ENCODE measurements around the gene SMIM44.
"Not testable (repeated sequence)": the region's sequence is repeated elsewhere in the genome, so short reads cannot be mapped to it uniquely, and the experiment has no call there.

The SMIM44 gene

DNA sequence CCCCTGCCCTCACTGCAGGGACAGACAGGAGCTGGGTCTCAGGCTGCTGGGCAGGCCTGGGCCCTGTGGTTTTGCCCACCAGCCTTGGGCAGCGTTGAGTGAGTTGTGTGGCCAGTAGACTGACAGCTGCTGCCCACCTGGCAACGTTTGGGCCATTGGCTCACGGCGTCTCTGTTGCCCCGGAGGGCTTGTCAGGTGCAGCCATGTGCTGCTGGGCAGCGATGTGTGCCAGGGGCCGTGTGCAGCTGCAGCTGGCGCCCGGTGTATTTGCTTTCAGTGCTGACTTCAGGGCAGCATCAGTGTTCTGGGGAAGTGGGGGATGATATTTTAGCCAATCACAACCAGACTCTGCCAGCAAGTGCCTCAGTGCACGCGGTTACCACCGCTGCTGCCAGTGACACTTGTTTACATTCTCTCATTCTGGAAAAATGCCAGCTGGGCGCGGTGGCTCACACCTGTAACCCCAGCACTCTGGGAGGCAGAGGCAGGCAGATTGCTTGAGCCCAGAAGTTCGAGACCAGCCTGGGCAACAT is 33.5 kb upstream of the SMIM44 start:
- peak; percentile 25 for DNase-seq

- DNase-seq = no peak
These were observed 32.7 kb upstream of the SMIM44 start for GRCh38 chr19:3515891-3516422.

DNA sequence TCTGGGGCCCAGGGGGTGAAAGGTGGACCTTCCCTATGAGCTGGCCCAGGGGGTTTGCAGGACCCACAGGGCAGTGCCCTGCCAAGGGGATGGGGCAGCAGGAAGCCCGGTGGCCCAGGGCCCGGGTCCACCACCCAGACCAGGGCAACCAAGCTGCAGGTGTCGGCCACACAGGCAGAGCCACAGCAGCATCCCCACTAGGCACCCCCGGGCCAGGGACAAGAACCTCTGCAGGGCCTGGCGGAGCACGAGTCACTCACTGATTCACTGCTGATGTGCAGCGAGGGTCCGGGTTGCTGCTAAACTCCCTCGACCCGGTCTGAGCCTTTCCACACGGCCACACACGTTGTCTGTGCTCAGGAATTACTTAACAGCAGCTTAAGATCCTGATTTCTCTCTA is 31.7 kb upstream of the SMIM44 start:
- DNase-seq = no peak

DNA sequence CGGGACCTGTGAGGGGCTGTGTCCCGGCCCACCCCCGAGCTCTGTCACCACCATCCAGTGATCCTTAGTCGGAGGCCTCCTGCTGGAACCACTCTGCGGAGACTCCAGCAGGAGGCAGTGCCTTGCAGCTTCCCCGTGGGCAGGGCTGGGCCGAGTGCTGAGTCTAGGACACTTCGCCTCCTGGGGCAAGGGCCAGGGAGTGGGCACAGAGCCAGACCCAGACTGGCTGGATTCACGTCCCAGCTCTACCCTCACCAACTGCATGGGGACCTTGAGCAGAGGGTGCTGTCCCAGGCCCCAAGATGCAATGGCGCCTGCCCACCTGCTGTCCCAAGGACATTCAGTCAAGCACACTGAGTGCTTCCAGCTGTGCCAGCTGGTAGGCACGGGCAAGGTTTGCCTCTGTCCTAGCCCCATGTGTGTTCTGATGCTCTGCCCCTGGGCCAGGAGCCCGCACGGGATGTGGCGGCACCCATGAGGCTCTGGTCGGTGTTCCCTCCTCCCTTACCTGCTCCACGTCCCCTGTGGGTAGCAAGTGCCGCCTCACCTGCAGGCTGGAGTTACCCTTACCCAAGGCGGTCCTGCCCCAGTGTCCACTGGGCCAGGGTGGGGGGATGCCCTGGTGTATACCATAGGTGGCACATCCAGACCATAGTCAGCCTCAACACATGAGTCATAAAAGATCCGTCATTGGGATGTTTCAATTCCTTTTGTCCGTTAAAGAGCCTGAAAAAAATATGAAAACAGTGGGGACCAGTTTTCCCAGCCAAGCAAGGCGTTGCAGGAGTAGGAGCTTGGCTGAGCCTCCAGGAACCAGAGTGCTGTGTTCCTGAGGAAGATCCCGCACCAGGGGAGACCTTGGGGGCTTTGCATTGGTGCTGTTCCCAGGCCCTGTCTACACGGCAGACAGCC is 30.2 kb upstream of the SMIM44 start:
- no peak for DNase-seq

DNA sequence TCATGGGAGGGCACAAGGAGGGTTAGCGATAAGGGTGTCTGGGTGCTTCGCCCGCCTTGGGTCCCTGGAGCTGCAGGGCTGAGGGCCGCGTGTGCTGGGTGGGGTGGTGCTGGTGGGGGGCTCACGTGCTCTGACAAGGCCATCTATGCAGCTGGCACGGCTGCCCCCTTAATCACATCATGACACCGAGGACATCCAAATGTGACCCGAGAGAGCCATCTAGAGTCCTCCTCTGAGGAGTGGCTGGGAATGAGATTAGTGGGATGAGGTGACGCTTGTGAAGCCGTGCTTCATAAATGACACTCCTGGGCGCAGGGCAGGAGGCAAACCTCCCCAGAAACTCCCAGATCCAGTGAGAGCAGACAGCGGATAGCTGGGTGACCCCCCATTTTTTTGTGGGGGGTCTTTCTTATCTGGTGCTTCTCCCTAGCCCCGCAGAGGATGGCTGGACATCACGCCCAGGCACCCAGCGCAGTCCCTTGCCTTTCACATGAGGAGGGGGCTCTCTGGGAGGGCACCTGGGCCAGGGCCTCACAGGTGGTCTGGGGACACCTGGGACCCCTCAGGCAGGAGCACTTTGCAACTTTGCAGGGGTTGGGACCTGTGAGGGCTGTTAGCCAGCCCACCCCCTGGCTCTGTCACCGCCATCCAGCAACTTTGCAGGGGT is 29.5 kb upstream of the SMIM44 start:
- DNase-seq = no peak

DNA sequence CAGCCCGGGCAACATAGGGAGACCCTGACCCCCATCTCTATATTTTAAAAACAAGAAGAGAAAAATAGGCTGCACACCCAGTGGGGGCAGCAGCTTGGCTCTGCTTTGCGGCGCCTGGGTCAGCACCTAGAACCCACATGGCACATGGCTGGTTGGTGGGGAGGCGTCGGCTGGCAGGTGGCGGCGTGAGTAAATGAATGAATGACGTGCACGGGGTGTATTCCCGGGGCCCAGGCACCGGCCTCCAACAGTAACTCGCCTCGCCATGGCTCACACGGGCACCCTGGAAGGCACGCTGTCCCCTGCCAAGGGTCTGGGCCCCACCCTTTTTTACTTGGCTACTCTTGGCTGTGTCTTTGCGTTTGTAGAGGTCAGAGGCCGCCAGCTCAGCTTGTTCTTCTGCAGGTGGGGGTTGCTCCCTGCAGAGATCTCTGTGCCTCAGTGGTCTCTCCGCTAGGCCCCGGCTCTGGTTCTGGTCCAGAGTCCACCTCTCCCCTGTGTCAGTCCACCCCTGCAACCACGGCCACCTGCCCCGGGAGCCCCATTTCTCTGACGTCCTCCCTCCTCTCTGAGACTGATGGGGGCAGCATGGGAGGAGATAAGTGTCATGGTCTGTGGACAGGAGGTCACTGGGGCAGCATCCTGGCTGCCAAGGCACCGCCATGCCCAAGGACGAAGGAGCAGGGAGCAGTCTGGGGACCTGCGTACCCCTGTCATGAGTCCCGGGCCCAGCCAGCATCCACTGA is 28.4 kb upstream of the SMIM44 start:
- DNase-seq = no peak

DNA sequence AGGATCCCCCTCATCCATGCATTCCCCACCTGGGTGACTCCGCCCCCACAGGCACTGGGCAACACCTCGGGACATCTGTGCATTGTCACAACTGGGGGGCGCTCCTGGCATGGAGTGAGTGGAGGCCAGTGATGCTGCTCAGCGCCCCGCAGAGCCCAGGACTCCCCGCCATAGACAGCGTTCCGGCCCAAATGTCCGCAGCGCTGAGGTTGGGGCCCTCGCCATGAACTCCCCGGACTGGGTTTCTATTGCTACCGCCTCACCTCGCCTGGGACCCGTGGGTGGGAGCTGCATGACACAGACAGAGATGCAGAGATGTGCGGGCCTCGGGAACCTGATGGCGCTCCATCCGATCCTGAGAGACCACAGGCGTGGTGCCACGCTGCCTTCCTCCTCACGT is 27.5 kb upstream of the SMIM44 start:
- DNase-seq = no peak

GRCh38 chr19:3509566-3509989 is 26.3 kb upstream of the SMIM44 start:
- DNase-seq = no peak

GRCh38 chr19:3508771-3509535 is 25.7 kb upstream of the SMIM44 start:
- no peak for DNase-seq

GRCh38 chr19:3508121-3508661 is 24.9 kb upstream of the SMIM44 start:
- not testable (repeated sequence) for DNase-seq

DNA sequence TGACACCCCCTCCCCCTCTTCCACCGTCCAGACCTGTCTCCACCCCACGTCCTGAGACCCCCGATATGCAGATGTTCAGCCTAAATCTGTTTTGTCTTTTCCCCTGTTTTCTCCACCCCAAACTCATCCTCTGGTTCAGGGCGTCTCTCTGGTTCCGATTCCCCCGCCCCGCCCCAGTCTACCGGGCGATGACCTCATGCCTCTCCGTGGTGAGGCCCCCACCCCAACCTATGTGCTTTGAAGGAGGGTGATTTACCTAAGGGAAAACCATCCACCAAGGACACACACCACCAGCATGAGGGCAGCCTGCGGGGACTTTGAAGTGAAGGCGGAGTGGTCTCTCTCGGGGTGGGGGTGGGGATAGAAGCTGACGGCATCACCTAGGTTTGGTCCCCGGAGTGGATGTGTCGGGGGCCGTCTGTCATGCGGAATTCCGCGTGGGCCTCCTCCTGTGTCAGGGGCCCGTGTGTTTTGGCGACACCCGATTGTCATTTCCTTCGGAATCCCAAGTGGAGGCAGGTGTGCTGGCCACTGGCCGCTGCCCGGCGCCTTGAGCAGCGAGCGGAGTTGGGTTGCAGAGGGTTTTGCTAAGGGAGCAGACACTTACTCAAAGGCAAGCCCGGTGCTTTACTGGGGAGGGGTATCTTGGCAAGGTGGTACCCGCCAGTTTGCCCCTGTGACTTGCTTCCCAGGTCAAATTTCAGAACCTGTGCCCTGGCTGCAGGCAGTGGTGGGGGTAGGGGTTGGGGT is 24.3 kb upstream of the SMIM44 start:
- no peak for DNase-seq

- no peak for DNase-seq
These were observed 23.4 kb upstream of the SMIM44 start for GRCh38 chr19:3506384-3507340.

DNA sequence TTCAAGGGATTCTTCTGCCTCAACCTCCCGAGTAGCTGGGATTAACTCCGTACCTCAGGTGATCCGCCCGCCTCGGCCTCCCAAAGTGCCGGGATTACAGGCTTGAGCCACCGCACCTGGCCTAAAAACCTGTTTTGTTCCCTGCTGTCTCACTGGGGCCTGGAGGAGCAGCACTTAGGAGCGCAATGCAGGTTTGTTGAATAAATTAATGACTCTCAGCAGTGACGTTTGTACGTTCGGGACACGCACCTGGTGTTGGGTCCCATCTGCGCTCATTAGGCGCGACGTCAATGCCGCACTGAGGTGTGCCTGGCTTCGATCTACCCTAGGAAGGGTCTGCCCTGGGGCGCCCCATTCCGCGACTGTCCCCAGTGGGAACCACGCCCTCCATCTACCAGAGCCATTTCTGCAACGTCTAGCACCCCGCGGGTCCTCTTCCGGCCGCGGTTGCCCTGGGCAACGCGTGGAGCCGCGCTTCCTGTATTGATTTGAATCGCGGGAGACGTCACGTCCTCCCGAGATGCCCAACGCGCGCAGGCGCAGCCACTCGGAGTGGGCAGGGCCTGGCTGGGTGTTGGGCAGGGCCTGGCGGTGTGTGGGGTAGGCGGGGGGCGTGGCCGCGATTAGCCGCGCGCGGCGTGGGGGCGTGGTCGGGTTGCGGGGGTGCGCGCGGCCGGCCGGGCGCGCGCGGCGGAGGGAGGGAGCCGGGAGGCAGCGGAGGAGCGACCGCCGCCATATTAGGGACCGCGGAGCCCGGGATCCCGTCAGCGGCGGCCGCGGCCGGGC is 22.6 kb upstream of the SMIM44 start, which contains the start of gene FZR1:
Gene FZR1, plus strand, starts transcription at position 714 of the 786 bp plus-strand sequence. CDS start 16,679 bp downstream, outside the sequence.
- peak; percentile 84 for DNase-seq

GRCh38 chr19:3504735-3505134 is 21.5 kb upstream of the SMIM44 start:
- DNase-seq = no peak

GRCh38 chr19:3503036-3503572 is 19.9 kb upstream of the SMIM44 start:
- no peak for DNase-seq

DNA sequence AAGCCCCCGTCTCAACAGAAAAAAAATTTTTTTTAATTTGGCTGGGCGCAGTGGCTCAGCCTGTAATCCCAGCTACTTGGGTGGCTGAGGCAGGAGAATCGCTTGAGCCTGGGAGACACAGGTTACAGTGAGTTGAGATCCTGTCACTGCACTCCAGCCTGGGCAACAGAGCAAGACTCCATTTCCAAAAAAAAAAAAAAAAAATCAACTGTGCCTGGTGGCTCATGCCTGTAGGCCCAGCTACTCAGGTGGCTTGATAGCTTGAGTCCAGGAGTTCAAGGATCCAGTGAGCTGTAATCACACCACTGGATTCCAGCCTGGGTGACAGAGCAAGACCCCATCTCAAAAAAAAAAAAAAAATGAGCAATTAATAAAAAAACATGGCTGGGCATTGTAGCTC is 18.5 kb upstream of the SMIM44 start:
- DNase-seq = no peak

- DNase-seq = peak; percentile 89
These were observed 17.3 kb upstream of the SMIM44 start, which contains the start of gene DOHH for GRCh38 chr19:3500429-3501101. Gene DOHH, minus strand, starts transcription at chr19:3500674. Its CDS starts 3,860 bp downstream, at chr19:3496814.

All from NCI-H526 treated with DMSO at 0.1 percent for 48 hours (cell line).